Tibial nerve (tissue), 4 donors: ENCODE results near the gene ORC5. TPM values are rescaled to one million over a fixed set of nuclear protein-coding genes. Genes with fewer than 3 reads are reported as not detected.

ENCODE experiments used
- DNase-seq, 2 donors: peaks; one replicate each; pipeline ENCODE4 v3.0.0-alpha.2; 2019; ENCODE audit warnings: low spot score in 2 of 2
- H3K27ac ChIP-seq, 4 donors: fragments of 200-600 bp; sonication (generic) in 3 of 4; one replicate each; pipeline ENCODE4 v1.5.1; 2017 to 2019; ENCODE audit warnings: mild to moderate bottlenecking in 1 of 4
- H3K27me3 ChIP-seq, 2 donors: fragments of 200-600 bp; sonication (generic) in 1 of 2; one replicate each; pipeline versions ENCODE4 v1.5.1 to v1.6.0; 2017 to 2019
- H3K36me3 ChIP-seq, 3 donors: fragments of 200-600 bp; sonication (generic); one replicate each; pipeline ENCODE4 v1.5.1; 2018 to 2019
- H3K4me1 ChIP-seq, 4 donors: fragments of 200-600 bp; sonication (generic) in 3 of 4; one replicate each; pipeline ENCODE4 v1.5.1; 2017 to 2019
- H3K4me3 ChIP-seq, 4 donors: fragments of 200-600 bp; sonication (generic) in 3 of 4; one replicate each; pipeline ENCODE4 v1.5.1; 2017 to 2019; ENCODE audit warnings: mild to moderate bottlenecking in 1 of 4, moderate library complexity in 1 of 4
- H3K9me3 ChIP-seq, 4 donors: fragments of 200-600 bp; sonication (generic) in 3 of 4; one replicate each; pipeline ENCODE4 v1.5.1; 2017 to 2019
- CTCF ChIP-seq, 5 experiments: fragments of 200-600 bp in 3 of 5; fragments of 450-650 bp in 2 of 5; sonication (generic) in 3 of 5; IDR thresholded peaks; one replicate each; pipeline ENCODE4 v1.5.1; 2016 to 2019; ENCODE audit warnings: antibody characterized with exemption in 5 of 5, mild to moderate bottlenecking in 3 of 5, moderate library complexity in 2 of 5
- EP300 ChIP-seq, 2 donors: sonication (generic); formaldehyde crosslinking; IDR thresholded peaks; one replicate each; pipeline ENCODE4 v1.6.1; 2017; ENCODE audit warnings: antibody characterized with exemption in 2 of 2, mild to moderate bottlenecking in 1 of 2
- POLR2A ChIP-seq, 2 donors: fragments of 450-650 bp; IDR thresholded peaks; one replicate each; pipeline ENCODE4 v1.6.1; 2017; ENCODE audit warnings: antibody characterized with exemption in 2 of 2, mild to moderate bottlenecking in 2 of 2, moderate library complexity in 2 of 2
- WGBS, 2 donors: methylation state at CpG; one replicate each; pipeline ENCODE4 v1.1.5; 2018; 5-methylcytosine and 5-hydroxymethylcytosine counted together
- total RNA-seq, 4 donors: library from RNA; depleted of rRNA; stranded (reverse); fragments of >200 nt; gene quantifications; one replicate each; pipeline ENCODE4 v1.1.0, GENCODE V29; 2016

ORC5 gene
- total RNA-seq, 4 donors from 2014 or later: 12.4 to 31.0 (median 26.8) TPM

- Histone ChIP-seq H3K36me3 (peaks cover 0 to 31% (median 0%) of the 10 kb centered on the region in 3 donors), H3K27me3 (no peaks in the 10 kb centered on the region), H3K4me3 (no peak overlapping the region), H3K4me1 (peaks cover 0 to 16% (median 0%) of the 10 kb centered on the region in 4 donors), H3K9me3 (no peaks in the 10 kb centered on the region), H3K27ac (peak overlapping the region in 2 of 4 donors; percentile 45 to 58)
- DNase-seq: no peak
- TF ChIP-seq EP300 (IDR thresholded peaks at IDR 0.05) (no peak), CTCF (IDR thresholded peaks at IDR 0.05) (no peak), POLR2A (IDR thresholded peaks at IDR 0.05) (no peak)
- 56 to 64% methylated on average over 4 of the region's 4 CpGs for WGBS, 2 donors
These were observed 71.9 kb downstream of the ORC5 start for GRCh38 chr7:104135760-104136558.

DNA sequence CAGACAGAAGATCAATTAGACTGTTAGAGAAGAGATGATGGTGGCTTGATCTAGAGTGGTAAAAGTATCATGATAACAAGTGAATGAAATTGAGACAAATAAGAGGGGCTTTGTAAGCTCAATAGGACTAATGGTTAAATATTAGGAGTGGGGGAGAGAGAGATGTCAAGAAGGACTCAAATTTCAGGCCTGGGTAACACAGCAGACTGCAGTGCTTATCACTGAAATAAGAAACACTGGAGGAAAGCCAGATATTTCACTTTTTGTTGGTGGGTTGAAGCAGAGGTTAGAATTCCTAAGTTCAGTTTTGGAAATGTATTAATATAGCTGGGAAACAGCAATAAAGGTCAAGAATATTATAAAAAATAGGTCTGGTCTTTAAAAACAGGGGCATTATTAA lies 74.6 kb downstream of the ORC5 start:
- no peaks in the 10 kb centered on the region for H3K27me3 ChIP-seq
- H3K9me3 ChIP-seq: no peaks in the 10 kb centered on the region
- H3K4me1 ChIP-seq: peaks cover 0 to 11% (median 0%) of the 10 kb centered on the region in 4 donors
- no peak overlapping the region for H3K27ac ChIP-seq
- no peak overlapping the region for H3K4me3 ChIP-seq
- DNase-seq: no peak
- peaks cover 0 to 41% (median 0%) of the 10 kb centered on the region in 3 donors for H3K36me3 ChIP-seq
- TF ChIP-seq CTCF (IDR thresholded peaks at IDR 0.05): no peak
- no peak for TF ChIP-seq POLR2A (IDR thresholded peaks at IDR 0.05)
- no peak for TF ChIP-seq EP300 (IDR thresholded peaks at IDR 0.05)

DNA sequence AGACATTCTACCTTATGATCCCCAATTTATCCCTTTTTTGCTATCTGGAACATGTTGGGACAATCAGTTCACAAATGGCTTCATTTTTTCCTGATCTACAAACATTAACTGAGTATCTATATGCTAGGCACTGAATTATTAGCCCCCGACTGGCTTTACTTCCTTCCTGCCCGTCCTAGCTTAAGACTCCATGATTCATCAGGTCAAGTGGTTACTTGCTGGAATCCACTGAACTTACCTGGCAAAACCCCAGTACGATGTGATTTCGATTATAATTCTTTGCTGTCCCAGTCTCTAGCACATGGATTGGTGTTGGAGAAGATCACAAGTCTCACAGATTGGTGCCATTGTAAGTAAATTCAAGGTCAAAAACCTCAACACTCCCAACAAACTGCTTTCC lies 77.1 kb downstream of the ORC5 start:
- TF ChIP-seq POLR2A (IDR thresholded peaks at IDR 0.05) (no peak), EP300 (IDR thresholded peaks at IDR 0.05) (no peak), CTCF (IDR thresholded peaks at IDR 0.05) (no peak)
- WGBS, 2 donors: 97 to 98% methylated on average over 4 of the region's 4 CpGs
- DNase-seq: no peak
- no peaks in the 10 kb centered on the region for H3K9me3 ChIP-seq
- H3K36me3 ChIP-seq: peaks cover 0 to 41% (median 0%) of the 10 kb centered on the region in 3 donors
- peaks cover 0 to 14% (median 0%) of the 10 kb centered on the region in 4 donors for H3K4me1 ChIP-seq
- H3K27ac ChIP-seq: no peak overlapping the region
- no peak overlapping the region for H3K4me3 ChIP-seq
- H3K27me3 ChIP-seq: no peaks in the 10 kb centered on the region

DNA sequence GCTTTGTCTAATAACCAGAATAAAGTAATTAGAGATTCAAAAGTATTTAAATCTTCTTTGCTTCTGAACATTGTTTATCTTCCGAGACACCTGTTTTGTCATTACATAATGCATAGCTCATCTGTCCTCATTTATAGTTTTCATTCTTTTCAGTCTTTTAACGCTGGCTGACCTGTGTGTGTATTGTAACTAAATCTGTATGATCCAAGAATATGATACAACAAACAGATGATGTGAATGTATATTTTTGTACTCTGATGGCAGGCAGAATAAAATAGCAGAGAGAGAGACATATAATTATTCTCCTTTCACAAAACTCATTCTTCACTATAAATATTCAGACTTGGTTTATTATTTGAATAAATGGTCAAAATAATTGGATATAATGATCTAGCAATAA lies 80.6 kb downstream of the ORC5 start:
- peaks cover 0 to 20% (median 0%) of the 10 kb centered on the region in 4 donors for H3K4me1 ChIP-seq
- H3K27ac ChIP-seq: no peak overlapping the region
- no peak for TF ChIP-seq POLR2A (IDR thresholded peaks at IDR 0.05)
- TF ChIP-seq CTCF (IDR thresholded peaks at IDR 0.05): no peak
- TF ChIP-seq EP300 (IDR thresholded peaks at IDR 0.05): no peak
- H3K27me3 ChIP-seq: no peaks in the 10 kb centered on the region
- DNase-seq: no peak
- no peaks in the 10 kb centered on the region for H3K9me3 ChIP-seq
- peaks cover 0 to 35% (median 0%) of the 10 kb centered on the region in 3 donors for H3K36me3 ChIP-seq
- no peak overlapping the region for H3K4me3 ChIP-seq
- 88 to 91% methylated on average over 2 of the region's 2 CpGs for WGBS, 2 donors

DNA sequence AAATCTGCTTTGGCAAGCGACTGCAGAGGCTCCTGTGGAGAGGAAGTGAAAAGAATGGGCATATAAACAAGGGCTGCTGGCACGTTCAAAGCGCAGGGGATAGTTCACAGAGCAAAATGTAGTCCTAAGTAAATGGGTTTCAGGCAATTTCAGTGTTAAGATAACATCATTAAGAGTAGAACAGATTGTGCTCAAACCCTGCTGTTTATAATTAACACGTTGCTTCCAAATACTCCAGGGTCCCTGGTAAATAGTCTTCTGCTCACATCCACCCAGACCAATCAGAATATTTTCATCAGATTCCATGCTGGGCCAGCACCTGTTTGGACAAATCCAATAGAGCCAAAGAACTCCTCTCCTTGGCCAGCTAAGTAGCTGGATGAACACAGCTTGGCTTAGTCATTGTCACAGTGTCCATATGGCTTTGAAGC lies 81.4 kb downstream of the ORC5 start:
- no peak overlapping the region for H3K4me3 ChIP-seq
- peak in 1 of 2 donors; percentile 38 for DNase-seq
- no peaks in the 10 kb centered on the region for H3K27me3 ChIP-seq
- WGBS, 2 donors: 35 to 50% methylated on average over 4 of the region's 4 CpGs
- peaks cover 0 to 20% (median 0%) of the 10 kb centered on the region in 4 donors for H3K4me1 ChIP-seq
- no peak for TF ChIP-seq EP300 (IDR thresholded peaks at IDR 0.05)
- TF ChIP-seq CTCF (IDR thresholded peaks at IDR 0.05): no peak
- TF ChIP-seq POLR2A (IDR thresholded peaks at IDR 0.05): no peak
- no peaks in the 10 kb centered on the region for H3K9me3 ChIP-seq
- H3K36me3 ChIP-seq: peaks cover 0 to 35% (median 0%) of the 10 kb centered on the region in 3 donors
- no peak overlapping the region for H3K27ac ChIP-seq
